Mesendoderm (in vitro differentiated cells): Measurements from ENCODE around the gene GARIN3.
A peak's percentile ranks its signal among the peaks of the same experiment; 100 is the strongest.

Experiments
- DNase-seq: peaks from one replicate; pipeline ENCODE4 v3.0.0; 2013
- H2AK5ac ChIP-seq: 2 replicates; pipeline ENCODE4 v1.6.1; 2013; ENCODE audit warnings: low read length, inconsistent platforms
- H2BK120ac ChIP-seq: 2 replicates; pipeline ENCODE4 v1.6.1; 2013; ENCODE audit warnings: low read depth, mild to moderate bottlenecking, low read length, moderate library complexity, mixed read lengths
- H2BK15ac ChIP-seq: replicated peaks from 2 replicates; pipeline ENCODE4 v1.6.1; 2013; ENCODE audit warnings: low read depth, mild to moderate bottlenecking, moderate library complexity
- H2BK5ac ChIP-seq: 2 replicates; pipeline ENCODE4 v1.6.1; 2013; ENCODE audit warnings: low read length, inconsistent platforms
- H3K18ac ChIP-seq: 2 replicates; pipeline ENCODE4 v1.6.1; 2013; ENCODE audit warnings: mild to moderate bottlenecking, low read length, mixed read lengths
- H3K23ac ChIP-seq: one replicate; pipeline ENCODE4 v1.6.1; 2013; ENCODE audit warnings: low read length
- H3K27ac ChIP-seq: 2 replicates; pipeline ENCODE4 v1.5.1; 2013; ENCODE audit warnings: low read depth, mild to moderate bottlenecking, inconsistent platforms, low read length, moderate library complexity
- H3K27me3 ChIP-seq: 2 replicates; pipeline ENCODE4 v1.6.1; 2013; ENCODE audit warnings: low read length, control low read depth, mild to moderate bottlenecking, inconsistent platforms; ENCODE audit not compliant: insufficient read depth, poor library complexity
- H3K36me3 ChIP-seq: 2 replicates; pipeline ENCODE4 v1.6.1; 2013; ENCODE audit warnings: low read length, inconsistent platforms; ENCODE audit not compliant: control insufficient read depth, insufficient read depth
- H3K4ac ChIP-seq: one replicate; pipeline ENCODE4 v1.6.1; 2013; ENCODE audit warnings: low read depth, mild to moderate bottlenecking, low read length, moderate library complexity
- H3K4me1 ChIP-seq: 2 replicates; pipeline ENCODE4 v1.6.1; 2013; ENCODE audit warnings: low read depth, low read length, inconsistent platforms; ENCODE audit not compliant: control insufficient read depth
- H3K4me2 ChIP-seq: 2 replicates; pipeline ENCODE4 v1.6.1; 2013; ENCODE audit warnings: low read length
- H3K4me3 ChIP-seq: 2 replicates; pipeline ENCODE4 v1.5.1; 2013; ENCODE audit warnings: mild to moderate bottlenecking, low read length
- H3K56ac ChIP-seq: one replicate; pipeline ENCODE4 v1.6.1; 2013; ENCODE audit warnings: low read length
- H3K79me1 ChIP-seq: 2 replicates; pipeline ENCODE4 v1.6.1; 2013; ENCODE audit warnings: low read length, inconsistent platforms
- H3K79me2 ChIP-seq: 2 replicates; pipeline ENCODE4 v1.6.1; 2013; ENCODE audit warnings: mild to moderate bottlenecking, low read length; ENCODE audit not compliant: control insufficient read depth, insufficient read depth
- H3K9ac ChIP-seq: 2 replicates; pipeline ENCODE4 v1.6.1; 2013; ENCODE audit warnings: low read length, inconsistent platforms
- H4K5ac ChIP-seq: one replicate; pipeline ENCODE4 v1.6.1; 2013; ENCODE audit warnings: low read length
- H4K8ac ChIP-seq: one replicate; pipeline ENCODE4 v1.6.1; 2013; ENCODE audit warnings: low read depth, mild to moderate bottlenecking, control low read depth, low read length, moderate library complexity
- WGBS: extraction: QIAGEN DNeasy Blood & Tissue Kit; methylation state at CpG from one replicate; pipeline ENCODE4 v1.1.7; 2013; ENCODE audit warnings: low lambda C conversion rate, missing lambda C conversion rate; ENCODE audit not compliant: insufficient coverage; ENCODE audit errors: extremely low coverage; 5-methylcytosine and 5-hydroxymethylcytosine counted together

Gene GARIN3

GRCh38 chr5:157148734-157149615 is 17.1 kb downstream of the GARIN3 start:
- H3K56ac ChIP-seq: no peak overlapping the region
- H2BK15ac ChIP-seq: no peak overlapping the region
- H3K79me1 ChIP-seq: no peaks in the 10 kb centered on the region
- H3K9ac ChIP-seq: no peak overlapping the region
- no peaks in the 10 kb centered on the region for H3K36me3 ChIP-seq
- H3K4me3 ChIP-seq: no peak overlapping the region
- no peak overlapping the region for H3K4me2 ChIP-seq
- no peak overlapping the region for H3K23ac ChIP-seq
- no peak overlapping the region for H4K5ac ChIP-seq
- H3K18ac ChIP-seq: no peak overlapping the region
- H3K4ac ChIP-seq: no peak overlapping the region
- H3K4me1 ChIP-seq: no peaks in the 10 kb centered on the region
- peak; percentile 73 for DNase-seq
- H3K27ac ChIP-seq: no peak overlapping the region
- no peak overlapping the region for H2AK5ac ChIP-seq
- H3K27me3 ChIP-seq: no peaks in the 10 kb centered on the region
- no peak overlapping the region for H4K8ac ChIP-seq
- H3K79me2 ChIP-seq: no peaks in the 10 kb centered on the region
- H2BK5ac ChIP-seq: no peak overlapping the region
- WGBS: no CpG with 5 or more reads among the region's 14 CpGs
- H2BK120ac ChIP-seq: no peak overlapping the region

GRCh38 chr5:157143127-157143971 is 22.7 kb downstream of the GARIN3 start:
- H3K79me1 ChIP-seq: peaks cover 4% of the 10 kb centered on the region
- no peak overlapping the region for H3K9ac ChIP-seq
- no peaks in the 10 kb centered on the region for H3K27me3 ChIP-seq
- no peak overlapping the region for H3K4me2 ChIP-seq
- H3K27ac ChIP-seq: no peak overlapping the region
- no peaks in the 10 kb centered on the region for H3K4me1 ChIP-seq
- H2BK15ac ChIP-seq: no peak overlapping the region
- no peak overlapping the region for H3K4ac ChIP-seq
- no peak overlapping the region for H3K4me3 ChIP-seq
- DNase-seq: no peak
- H4K5ac ChIP-seq: peak overlapping the region; percentile 77
- H2BK5ac ChIP-seq: no peak overlapping the region
- H4K8ac ChIP-seq: no peak overlapping the region
- WGBS: no CpG with 5 or more reads among the region's 33 CpGs
- H2AK5ac ChIP-seq: no peak overlapping the region
- no peaks in the 10 kb centered on the region for H3K36me3 ChIP-seq
- no peak overlapping the region for H2BK120ac ChIP-seq
- H3K23ac ChIP-seq: no peak overlapping the region
- H3K56ac ChIP-seq: no peak overlapping the region
- H3K79me2 ChIP-seq: peaks cover 5% of the 10 kb centered on the region
- H3K18ac ChIP-seq: no peak overlapping the region

- Histone ChIP-seq H3K18ac (peak within 1 kb of the TSS; percentile 70), H3K4ac (peak within 1 kb of the TSS; percentile 38), H2BK120ac (no peak within 1 kb of the TSS), H3K23ac (no peak within 1 kb of the TSS), H2BK5ac (no peak within 1 kb of the TSS), H3K79me2 (peaks cover 5% of the 10 kb centered on the region), H3K9ac (peak within 1 kb of the TSS; percentile 97), H4K5ac (peak within 1 kb of the TSS; percentile 77), H3K4me2 (peak within 1 kb of the TSS; percentile 74), H2AK5ac (no peak within 1 kb of the TSS), H3K27me3 (no peaks in the 10 kb centered on the region), H3K4me3 (peak within 1 kb of the TSS; percentile 96), H2BK15ac (no peak within 1 kb of the TSS), H3K27ac (peak within 1 kb of the TSS; percentile 80), H3K79me1 (peaks cover 4% of the 10 kb centered on the region), H4K8ac (peak within 1 kb of the TSS; percentile 69), H3K56ac (peak within 1 kb of the TSS; percentile 94), H3K36me3 (peaks cover under 1% of the 10 kb centered on the region), H3K4me1 (no peaks in the 10 kb centered on the region)
- peak; percentile 100 for DNase-seq
- no CpG with 5 or more reads among the region's 48 CpGs for WGBS
These were observed 23.5 kb downstream of the GARIN3 start, which contains the start of gene MED7 for GRCh38 chr5:157142317-157143126. MED7 (minus strand) TSS chr5:157142865; CDS start chr5:157139431, 3,434 bp downstream.

GRCh38 chr5:157137691-157138090 is 28.4 kb downstream of the GARIN3 start:
- no peak overlapping the region for H3K4me2 ChIP-seq
- no peak overlapping the region for H3K27ac ChIP-seq
- H3K4me3 ChIP-seq: no peak overlapping the region
- no peak overlapping the region for H4K5ac ChIP-seq
- no peak overlapping the region for H3K9ac ChIP-seq
- no peak overlapping the region for H2AK5ac ChIP-seq
- no peak overlapping the region for H2BK15ac ChIP-seq
- WGBS: no CpG with 5 or more reads among the region's 6 CpGs
- no peak overlapping the region for H3K23ac ChIP-seq
- H3K18ac ChIP-seq: no peak overlapping the region
- H3K4me1 ChIP-seq: no peaks in the 10 kb centered on the region
- no peaks in the 10 kb centered on the region for H3K27me3 ChIP-seq
- no peak for DNase-seq
- no peak overlapping the region for H3K56ac ChIP-seq
- H3K36me3 ChIP-seq: peaks cover 1% of the 10 kb centered on the region
- H4K8ac ChIP-seq: no peak overlapping the region
- H3K79me1 ChIP-seq: peaks cover 4% of the 10 kb centered on the region
- H3K4ac ChIP-seq: no peak overlapping the region
- H3K79me2 ChIP-seq: peaks cover 5% of the 10 kb centered on the region
- no peak overlapping the region for H2BK5ac ChIP-seq
- H2BK120ac ChIP-seq: no peak overlapping the region

- Histone ChIP-seq H2BK120ac (no peak overlapping the region), H3K4me2 (no peak overlapping the region), H2AK5ac (no peak overlapping the region), H3K79me2 (no peaks in the 10 kb centered on the region), H3K9ac (no peak overlapping the region), H3K18ac (no peak overlapping the region), H3K4ac (no peak overlapping the region), H4K8ac (no peak overlapping the region), H3K27me3 (no peaks in the 10 kb centered on the region), H3K56ac (no peak overlapping the region), H3K4me1 (no peaks in the 10 kb centered on the region), H3K27ac (no peak overlapping the region), H2BK5ac (no peak overlapping the region), H2BK15ac (no peak overlapping the region), H3K36me3 (no peaks in the 10 kb centered on the region), H3K23ac (no peak overlapping the region), H3K4me3 (no peak overlapping the region), H3K79me1 (no peaks in the 10 kb centered on the region), H4K5ac (no peak overlapping the region)
- no CpG with 5 or more reads among the region's 1 CpG for WGBS
- no peak for DNase-seq
These were observed 33.8 kb downstream of the GARIN3 start for GRCh38 chr5:157132281-157132612.
